22Rv1 (cell line): Measurements from ENCODE around the gene OR52E1.

Source experiments
- H3K27ac ChIP-seq: fragments of 450-650 bp; 2 replicates; pipeline ENCODE4 v1.5.1; 2017
- ZFX ChIP-seq: fragments of 450-650 bp; IDR thresholded peaks from 2 replicates; pipeline ENCODE4 v1.6.1; 2017; ENCODE audit warnings: antibody characterized with exemption, borderline replicate concordance
- TF ChIP-seq, protein P1 (sequence below): fragments of 450-650 bp; IDR thresholded peaks from 2 replicates; pipeline ENCODE4 v1.5.1; 2017; ENCODE audit warnings: mild to moderate bottlenecking

The OR52E1 gene

DNA sequence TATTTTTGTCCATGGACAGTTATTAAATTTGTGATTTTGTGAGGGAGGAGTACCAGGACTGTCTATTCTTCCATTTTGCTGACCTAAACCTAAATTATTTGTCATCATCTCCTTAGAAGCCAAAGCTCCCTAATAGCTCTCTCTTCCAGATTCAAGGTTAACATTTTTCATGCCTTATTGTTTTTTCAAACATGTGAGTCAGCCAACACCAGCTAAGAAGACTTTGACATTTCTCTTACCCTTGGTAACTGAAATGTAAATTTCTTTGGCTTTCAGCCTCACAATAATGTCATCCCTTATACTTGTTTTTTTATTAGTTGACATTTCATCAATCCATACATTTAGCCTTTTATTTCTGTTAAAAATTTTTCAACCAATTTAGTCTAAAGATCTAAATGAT is 19.2 kb downstream of the OR52E1 start:
- no peak overlapping the region for H3K27ac ChIP-seq
- TF ChIP-seq, protein P1, sequence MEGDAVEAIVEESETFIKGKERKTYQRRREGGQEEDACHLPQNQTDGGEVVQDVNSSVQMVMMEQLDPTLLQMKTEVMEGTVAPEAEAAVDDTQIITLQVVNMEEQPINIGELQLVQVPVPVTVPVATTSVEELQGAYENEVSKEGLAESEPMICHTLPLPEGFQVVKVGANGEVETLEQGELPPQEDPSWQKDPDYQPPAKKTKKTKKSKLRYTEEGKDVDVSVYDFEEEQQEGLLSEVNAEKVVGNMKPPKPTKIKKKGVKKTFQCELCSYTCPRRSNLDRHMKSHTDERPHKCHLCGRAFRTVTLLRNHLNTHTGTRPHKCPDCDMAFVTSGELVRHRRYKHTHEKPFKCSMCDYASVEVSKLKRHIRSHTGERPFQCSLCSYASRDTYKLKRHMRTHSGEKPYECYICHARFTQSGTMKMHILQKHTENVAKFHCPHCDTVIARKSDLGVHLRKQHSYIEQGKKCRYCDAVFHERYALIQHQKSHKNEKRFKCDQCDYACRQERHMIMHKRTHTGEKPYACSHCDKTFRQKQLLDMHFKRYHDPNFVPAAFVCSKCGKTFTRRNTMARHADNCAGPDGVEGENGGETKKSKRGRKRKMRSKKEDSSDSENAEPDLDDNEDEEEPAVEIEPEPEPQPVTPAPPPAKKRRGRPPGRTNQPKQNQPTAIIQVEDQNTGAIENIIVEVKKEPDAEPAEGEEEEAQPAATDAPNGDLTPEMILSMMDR = no peak
- TF ChIP-seq ZFX = no peak

DNA sequence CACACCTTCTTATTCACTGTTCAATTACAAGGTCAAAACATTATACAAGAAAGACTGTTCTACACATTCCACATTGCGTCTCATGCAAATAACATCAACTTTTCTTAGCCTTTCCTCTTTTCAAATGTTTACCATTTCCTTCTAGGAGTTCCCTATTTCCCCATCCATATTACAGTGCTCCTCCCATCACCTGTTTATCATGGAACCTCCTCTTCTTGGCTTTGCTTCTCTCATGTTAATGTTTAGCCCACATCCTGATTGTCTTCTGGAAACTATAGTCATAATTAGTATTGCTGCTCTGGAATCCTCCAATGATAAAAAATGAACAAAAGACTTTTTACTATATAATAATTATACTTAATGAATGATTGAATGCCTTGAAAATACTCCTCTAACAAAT is 21.3 kb downstream of the OR52E1 start:
- TF ChIP-seq, protein P1 = no peak
- no peak for TF ChIP-seq ZFX
- no peak overlapping the region for H3K27ac ChIP-seq

DNA sequence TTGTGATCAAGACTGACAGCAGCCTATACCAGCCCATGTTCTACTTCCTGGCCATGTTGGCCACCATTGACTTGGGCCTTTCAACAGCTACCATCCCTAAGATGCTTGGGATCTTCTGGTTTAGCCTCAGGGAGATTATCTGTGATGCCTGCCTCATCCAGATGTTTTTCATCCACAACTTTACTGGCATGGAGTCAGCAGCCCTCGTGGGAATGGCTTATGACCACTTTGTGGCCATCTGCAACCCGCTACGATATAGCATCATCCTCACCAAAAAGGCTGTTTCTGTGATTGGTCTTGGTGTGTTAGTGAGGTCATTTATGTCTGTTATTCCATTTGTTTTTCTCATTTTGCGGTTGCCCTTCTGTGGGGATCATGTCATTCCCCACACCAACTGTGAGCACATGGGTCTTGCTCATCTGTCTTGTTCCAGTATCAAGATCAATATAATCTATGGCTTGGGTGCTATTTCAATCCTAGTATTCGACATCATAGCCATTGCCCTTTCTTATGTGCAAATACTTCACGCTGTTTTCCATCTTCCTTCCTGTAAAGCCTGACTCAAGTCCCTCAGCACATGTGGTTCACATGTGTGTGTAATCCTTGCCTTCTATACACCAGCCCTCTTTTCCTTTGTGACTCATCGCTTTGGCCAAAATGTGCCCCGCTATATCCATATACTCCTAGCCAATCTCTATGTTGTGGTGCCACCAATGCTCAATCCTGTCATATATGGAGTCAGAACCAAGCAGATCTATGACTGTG is 23.6 kb downstream of the OR52E1 start:
- H3K27ac ChIP-seq = no peak overlapping the region
- TF ChIP-seq, protein P1 = no peak
- TF ChIP-seq ZFX = no peak

DNA sequence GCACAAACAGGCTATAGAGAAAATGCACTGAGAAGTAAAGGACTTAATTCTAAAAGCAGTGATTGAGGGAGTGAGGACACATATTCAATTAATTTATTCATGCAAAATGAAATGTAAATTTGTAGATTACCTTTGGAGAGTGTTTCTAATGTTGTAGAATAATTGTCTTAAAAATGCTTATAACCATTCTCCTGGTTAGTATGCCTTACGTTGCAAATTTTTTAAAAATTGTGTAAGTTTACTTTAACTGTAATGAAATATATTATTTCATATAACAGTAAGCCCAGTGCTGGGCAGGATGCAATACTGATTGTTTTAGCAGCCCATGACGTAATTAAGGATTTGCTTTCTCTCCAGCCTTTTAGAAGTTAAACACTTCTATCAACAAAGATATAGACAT is 26.6 kb downstream of the OR52E1 start:
- H3K27ac ChIP-seq = no peak overlapping the region
- TF ChIP-seq, protein P1 = no peak
- no peak for TF ChIP-seq ZFX

DNA sequence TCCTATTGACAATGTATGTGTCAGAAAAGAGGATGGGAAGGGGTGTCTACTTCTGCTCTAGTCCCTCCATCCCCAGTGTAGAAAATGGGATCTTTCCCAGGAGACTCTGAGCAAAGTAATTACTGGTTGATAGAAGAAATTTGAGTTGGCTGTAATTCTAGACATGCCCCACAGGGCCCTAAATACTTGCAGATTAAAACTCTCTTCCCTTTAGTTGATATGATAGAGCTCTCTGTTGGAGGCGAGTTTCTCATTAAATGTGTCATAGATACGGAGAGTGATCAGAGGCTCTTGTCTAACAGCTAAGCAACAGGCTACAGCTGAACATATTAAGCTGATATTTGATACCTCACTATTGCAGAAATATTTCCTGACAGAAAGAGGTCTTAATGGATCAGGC is 32.9 kb downstream of the OR52E1 start:
- no peak for TF ChIP-seq ZFX
- TF ChIP-seq, protein P1 = no peak
- no peak overlapping the region for H3K27ac ChIP-seq

DNA sequence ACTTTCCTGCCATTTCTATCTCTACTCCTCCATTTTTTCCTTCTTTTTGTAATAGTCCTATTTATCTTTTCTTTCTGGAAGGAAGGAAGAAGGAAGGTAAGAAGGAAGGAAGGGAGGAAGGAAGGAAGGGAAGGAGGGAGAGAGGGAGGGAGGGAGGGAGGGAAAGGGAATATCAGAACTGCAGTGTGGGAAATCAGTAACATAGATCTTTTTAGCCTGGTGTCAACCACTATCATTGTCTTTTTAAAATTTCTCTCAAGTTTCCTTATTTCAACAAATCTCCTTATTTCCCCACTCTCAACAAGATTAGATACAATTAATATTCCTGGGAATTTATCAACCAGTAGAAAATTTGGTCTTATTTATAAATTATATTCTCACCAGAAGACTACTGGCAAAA is 33.7 kb downstream of the OR52E1 start:
- no peak overlapping the region for H3K27ac ChIP-seq
- TF ChIP-seq ZFX = no peak
- TF ChIP-seq, protein P1 = no peak

DNA sequence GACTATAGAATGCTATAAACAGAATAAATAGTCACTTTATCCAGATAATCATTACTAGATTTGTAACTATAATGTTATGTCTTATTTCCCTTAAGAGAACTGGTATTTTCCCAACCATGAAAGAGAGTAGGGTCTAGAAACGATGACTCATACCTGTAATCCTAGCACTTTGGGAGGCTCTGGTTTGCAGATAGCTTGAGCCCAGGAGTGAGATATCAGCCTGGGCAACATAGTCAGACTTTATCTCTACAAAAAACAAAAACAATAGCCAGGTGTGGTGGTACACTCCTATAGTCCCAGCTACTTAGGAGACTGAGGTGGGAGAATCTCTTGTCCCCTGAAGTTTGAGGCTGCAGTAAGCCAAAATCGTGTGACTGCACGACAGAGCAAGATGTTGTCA is 37.9 kb downstream of the OR52E1 start:
- no peak overlapping the region for H3K27ac ChIP-seq
- no peak for TF ChIP-seq ZFX
- TF ChIP-seq, protein P1 = no peak
